Breast epithelium (tissue), 3 donors: ENCODE data around the gene CCSER1.

ENCODE experiments used
- POLR2A ChIP-seq: fragments of 450-650 bp; IDR thresholded peaks from one replicate; pipeline ENCODE4 v1.6.1; 2016; ENCODE audit warnings: antibody characterized with exemption, mild to moderate bottlenecking, moderate library complexity
- TF ChIP-seq, protein P1 (sequence below), 3 donors: fragments of 450-650 bp; IDR thresholded peaks; one replicate each; pipeline ENCODE4 v1.5.1; 2016 to 2017; ENCODE audit warnings: antibody characterized with exemption in 3 of 3, mild to moderate bottlenecking in 3 of 3, moderate library complexity in 3 of 3

GRCh38 chr4:90118527-90119195 lies 8.5 kb upstream of the CCSER1 start:
- TF ChIP-seq POLR2A: no peak
- TF ChIP-seq, protein P1, sequence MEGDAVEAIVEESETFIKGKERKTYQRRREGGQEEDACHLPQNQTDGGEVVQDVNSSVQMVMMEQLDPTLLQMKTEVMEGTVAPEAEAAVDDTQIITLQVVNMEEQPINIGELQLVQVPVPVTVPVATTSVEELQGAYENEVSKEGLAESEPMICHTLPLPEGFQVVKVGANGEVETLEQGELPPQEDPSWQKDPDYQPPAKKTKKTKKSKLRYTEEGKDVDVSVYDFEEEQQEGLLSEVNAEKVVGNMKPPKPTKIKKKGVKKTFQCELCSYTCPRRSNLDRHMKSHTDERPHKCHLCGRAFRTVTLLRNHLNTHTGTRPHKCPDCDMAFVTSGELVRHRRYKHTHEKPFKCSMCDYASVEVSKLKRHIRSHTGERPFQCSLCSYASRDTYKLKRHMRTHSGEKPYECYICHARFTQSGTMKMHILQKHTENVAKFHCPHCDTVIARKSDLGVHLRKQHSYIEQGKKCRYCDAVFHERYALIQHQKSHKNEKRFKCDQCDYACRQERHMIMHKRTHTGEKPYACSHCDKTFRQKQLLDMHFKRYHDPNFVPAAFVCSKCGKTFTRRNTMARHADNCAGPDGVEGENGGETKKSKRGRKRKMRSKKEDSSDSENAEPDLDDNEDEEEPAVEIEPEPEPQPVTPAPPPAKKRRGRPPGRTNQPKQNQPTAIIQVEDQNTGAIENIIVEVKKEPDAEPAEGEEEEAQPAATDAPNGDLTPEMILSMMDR (IDR thresholded peaks at IDR 0.05): no peak
